ENCODE measurements around the gene HYAL1.

Gene HYAL1, protein sequence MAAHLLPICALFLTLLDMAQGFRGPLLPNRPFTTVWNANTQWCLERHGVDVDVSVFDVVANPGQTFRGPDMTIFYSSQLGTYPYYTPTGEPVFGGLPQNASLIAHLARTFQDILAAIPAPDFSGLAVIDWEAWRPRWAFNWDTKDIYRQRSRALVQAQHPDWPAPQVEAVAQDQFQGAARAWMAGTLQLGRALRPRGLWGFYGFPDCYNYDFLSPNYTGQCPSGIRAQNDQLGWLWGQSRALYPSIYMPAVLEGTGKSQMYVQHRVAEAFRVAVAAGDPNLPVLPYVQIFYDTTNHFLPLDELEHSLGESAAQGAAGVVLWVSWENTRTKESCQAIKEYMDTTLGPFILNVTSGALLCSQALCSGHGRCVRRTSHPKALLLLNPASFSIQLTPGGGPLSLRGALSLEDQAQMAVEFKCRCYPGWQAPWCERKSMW

DNA sequence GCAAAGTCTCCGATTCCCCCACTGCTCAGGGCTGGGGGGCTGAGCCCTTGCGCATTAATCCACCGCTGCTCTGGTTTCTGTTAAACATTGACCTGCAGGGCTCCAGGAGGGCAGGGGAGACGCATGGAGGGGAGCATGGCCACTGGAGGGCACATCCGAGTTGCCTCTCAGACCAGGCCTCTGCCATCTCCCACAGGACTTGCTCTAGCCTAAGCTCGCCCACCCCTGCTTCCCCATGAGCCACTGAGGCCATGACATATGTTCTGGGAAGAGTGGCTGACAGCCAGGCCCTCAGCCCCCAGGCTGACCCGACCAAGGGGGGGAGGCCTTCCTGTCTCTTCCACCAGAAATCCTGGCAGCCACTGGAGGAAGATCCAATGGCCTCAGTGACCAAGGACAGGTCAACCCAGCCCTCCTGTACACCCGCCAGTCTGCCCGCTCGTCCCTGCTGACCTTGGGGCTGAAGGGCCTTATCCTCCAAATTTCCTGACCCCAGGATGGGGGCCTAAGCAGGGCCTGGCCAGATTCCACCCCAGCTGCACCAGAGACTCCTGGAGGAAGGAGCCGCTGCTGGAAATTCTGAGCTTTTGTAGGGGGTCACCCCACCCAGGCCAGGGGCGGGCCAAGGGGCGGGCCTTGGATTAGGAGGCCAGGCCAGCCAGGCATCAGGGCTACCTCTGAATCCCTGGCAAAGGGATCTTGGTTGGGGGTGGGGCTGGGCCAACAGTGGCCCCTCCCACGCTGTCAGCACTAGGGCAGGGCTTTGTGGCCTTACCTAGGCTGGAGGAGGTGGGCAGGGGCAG lies at the start of gene HYAL1:
Gene HYAL1 (minus strand): TSS at position 562 of the 803 bp plus-strand sequence. CDS start 618 bp downstream, outside the sequence.
- DNase-seq = no peak

DNA sequence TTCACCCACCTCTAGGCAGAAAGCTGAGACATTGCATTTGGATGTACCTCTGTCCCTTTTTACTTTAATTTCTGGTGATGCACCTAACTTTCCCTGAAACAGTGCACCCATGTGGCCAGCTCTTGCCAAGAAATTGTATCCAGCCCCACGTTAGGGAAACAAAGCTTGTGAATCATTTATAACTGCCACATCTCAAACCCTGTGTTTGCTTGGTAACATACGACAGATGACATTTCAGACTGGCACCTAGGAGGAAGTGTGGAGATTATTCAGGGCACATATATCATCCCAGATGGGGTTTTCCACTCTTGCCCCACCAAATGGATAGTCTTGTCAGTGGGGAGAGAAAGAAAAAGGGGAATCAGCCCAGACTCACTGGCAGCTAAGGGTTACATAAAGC lies 49.4 kb upstream of the HYAL1 start:
- no peak for DNase-seq

GRCh38 chr3:50351323-50351697 lies 47.9 kb upstream of the HYAL1 start:
- no peak for DNase-seq

DNA sequence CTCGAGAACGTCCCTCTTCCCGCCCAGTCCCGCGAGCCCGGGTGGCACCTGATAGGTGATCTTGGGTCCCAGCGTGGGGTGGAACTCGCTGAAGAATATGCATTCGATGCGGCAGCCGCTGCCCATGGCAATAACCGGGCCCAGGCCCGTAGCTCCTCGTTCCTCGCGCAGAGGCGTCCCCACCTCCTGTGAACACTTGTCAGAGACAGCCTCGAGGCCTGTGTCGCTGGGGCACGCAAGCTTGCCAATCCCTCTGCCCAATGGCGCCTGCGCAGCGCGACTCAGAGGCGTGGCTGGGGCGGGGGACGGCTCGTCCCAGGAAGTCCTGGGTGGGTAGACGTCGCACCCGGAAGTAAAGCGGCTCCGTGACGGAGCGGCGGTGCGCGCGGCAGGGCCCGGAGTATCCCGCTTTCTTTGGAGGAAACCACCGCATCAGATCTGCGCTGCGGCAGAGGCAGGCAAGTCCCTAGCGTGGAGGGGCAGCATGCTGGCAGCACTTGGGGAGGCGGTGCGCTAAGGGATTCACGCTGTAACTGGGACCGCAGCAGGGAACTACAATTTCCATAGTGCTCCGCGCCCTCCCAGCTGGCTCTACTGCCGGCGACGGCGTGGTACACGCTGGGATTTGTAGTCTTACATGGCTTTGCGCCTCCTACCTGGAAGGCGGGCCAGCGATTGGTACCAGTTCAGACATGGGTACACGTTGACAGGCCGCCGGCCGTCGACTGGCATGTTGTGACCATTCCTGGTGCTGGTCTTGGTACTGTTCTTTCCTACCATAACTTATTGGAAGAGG lies 47.4 kb upstream of the HYAL1 start, which contains the start of the genes CYB561D2 and NPRL2:
Gene CYB561D2 (plus strand): TSS at position 336 of the 796 bp plus-strand sequence. CDS start 572 bp downstream, outside the sequence.
Gene NPRL2 (minus strand): TSS at position 249 of the 796 bp plus-strand sequence. CDS start 123 bp downstream, at position 126.
- DNase-seq = peak; percentile 97 to 99 (median 98)

GRCh38 chr3:50350213-50350526 lies 46.8 kb upstream of the HYAL1 start:
- DNase-seq = no peak

- peak; percentile 45 to 71 (median 66) for DNase-seq
Measured at GRCh38 chr3:50347187-50347813, 43.9 kb upstream of the HYAL1 start.

GRCh38 chr3:50345586-50346234 lies 42.3 kb upstream of the HYAL1 start, which contains the start of gene ZMYND10:
ZMYND10 (minus strand) TSS chr3:50345732; CDS start chr3:50345579, 153 bp downstream.
- peak; percentile 52 to 75 (median 72) for DNase-seq

GRCh38 chr3:50345008-50345407 lies 41.6 kb upstream of the HYAL1 start:
- DNase-seq = no peak

DNA sequence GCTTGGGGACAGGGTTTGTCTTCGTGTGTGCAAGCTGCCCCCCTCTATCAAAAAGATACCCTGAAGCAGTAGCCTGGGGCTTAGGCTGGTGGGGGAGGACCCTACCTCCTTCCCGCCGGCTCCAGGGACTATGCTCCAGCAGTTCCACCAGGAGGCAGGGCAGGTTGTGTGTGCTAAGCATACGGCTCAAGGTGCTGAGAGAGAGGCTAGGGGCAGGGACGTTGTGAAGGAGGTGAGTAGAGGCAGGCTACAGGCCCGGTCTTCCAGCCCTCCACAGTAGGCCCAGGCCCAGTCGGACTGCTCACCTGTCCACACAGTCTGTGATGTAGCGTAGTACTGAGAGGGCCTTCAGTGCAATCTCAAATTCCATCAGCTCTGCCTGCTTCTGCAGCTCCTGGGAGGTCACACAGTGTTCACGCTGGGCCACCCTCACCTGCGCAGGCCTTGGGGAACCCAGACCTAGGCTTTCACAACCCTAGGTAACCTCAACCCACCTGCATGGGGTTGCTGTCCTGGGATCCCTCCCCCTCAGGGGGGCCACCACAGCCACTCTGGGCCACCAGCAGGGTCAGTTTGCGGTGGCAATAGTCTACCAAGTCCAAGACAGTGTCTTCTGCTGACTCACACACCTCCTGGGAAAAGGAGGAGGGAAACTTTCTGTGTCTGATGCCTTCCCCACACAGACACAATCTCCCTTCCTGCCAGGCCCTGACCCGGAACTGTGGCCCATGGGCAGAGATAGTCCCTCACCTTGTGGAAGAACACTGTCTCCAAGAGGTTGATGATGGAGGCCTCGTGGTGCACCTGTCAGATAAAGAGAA lies 39.6 kb upstream of the HYAL1 start:
- DNase-seq = no peak

- no peak for DNase-seq
Measured at GRCh38 chr3:50341996-50342650, 38.7 kb upstream of the HYAL1 start.

DNA sequence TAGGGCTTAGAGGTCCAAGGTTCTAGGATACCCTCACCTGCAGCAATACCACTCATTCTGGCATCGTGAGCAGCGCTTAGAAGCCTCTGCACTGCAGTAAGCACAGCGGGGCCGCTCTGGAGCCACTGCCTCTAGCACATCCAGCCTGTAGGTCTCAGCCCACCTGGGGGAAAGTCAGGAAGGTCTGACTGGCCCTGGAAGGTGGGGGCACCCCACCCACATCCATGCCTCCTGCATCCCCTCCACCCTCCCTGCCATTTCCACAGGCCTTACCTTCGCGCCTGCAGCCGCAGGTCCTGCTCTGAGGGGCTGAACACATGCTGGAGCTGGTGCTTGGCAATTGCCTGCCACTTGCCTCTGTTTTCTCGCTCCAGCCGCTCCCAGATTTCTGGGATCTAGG lies 38.2 kb upstream of the HYAL1 start:
- DNase-seq = no peak

- DNase-seq = peak in 5 of 6 experiments; percentile 24 to 58 (median 36)
Measured at GRCh38 chr3:50340448-50341329, 37.3 kb upstream of the HYAL1 start, which contains the start of gene RASSF1. RASSF1 (minus strand) TSS chr3:50340836; CDS start chr3:50340805, 31 bp downstream.

DNA sequence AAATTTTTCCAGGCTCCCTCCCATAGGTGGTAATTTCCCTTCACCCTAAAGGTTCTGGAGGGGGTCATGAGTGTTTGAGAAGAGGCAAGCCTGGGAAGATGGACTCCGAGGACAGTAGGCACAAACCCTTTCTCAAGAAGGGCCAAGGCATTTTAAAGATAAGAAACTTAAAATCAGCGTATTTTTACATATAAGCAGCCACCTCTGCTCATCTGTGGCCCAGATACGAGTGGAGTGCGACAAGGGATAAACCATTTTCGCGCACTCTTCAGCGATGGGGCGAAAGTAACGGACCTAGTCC lies 36.7 kb upstream of the HYAL1 start:
- no peak for DNase-seq

GRCh38 chr3:50339485-50340146 lies 36.2 kb upstream of the HYAL1 start:
- DNase-seq = no peak

DNA sequence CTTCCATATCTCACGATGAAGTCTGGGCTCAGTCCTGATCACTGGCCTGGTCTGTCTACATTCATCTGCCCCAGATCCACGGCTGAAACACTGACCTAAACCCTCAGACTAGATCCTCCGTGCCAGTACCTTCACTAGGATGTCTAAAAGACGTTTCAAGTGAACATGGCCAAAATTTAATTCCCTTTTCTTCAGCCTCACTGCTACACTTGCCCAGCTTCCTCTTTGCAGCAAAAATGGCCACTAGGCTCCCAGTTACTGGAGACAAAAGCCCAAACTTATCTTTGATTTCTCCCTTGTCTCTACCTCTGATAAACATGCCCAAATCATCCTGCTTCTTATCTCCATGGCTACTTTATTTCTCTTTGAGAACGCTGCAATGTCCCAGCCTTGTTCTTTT lies 35.6 kb upstream of the HYAL1 start:
- no peak for DNase-seq

DNA sequence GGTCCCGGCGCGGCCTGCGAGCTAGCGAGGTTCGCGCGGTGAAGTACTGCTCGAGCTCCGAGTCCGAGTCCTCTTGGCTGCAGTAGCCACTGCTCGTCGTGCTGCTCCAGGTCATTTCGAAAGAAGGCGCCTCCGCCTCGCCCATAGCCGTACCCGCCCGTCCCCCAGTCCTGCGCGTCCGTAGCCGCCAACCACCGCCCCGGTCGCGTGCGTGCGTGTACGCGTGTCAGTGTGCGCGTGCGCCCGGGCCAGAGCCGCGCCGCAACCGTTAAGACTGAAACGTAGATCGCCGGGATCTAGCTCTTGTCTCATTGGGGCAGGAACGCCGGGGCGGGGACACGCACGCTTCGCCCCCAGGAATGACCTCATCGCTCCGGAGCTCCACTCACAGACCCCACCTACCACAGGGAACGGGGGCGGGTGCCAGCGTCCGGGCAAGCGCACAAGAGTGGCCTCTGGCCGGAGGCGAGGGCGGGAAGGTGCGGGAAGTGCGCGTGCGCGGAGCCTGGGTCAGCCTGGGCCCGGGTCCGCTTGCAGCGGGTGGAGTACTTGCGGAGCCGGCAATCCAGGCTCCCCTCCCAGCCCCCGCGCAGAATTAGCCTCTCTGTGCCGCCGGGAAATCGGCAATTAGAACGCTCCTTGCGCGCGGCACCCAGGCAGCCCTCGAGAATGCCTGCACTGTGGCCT lies 33.9 kb upstream of the HYAL1 start:
- DNase-seq = peak; percentile 84 to 94 (median 88)

GRCh38 chr3:50336452-50337174 lies 33.2 kb upstream of the HYAL1 start:
- no peak for DNase-seq

All from stimulated activated naive CD4-positive, alpha-beta T cell (primary cell).